Neural cell (in vitro differentiated cells): ENCODE measurements around the gene TPP1. TPM values are rescaled to one million over a fixed set of nuclear protein-coding genes. Genes with fewer than 3 reads are reported as not detected.
A peak's percentile ranks its signal among the peaks of the same experiment; 100 is the strongest.

Source experiments
- H2AFZ ChIP-seq: fragments of 200-600, 300-800 bp; sonication (generic), shearing (Covaris generic); 2 replicates; pipeline ENCODE4 v1.6.0; 2014; ENCODE audit warnings: low read depth, mild to moderate bottlenecking, antibody characterized with exemption, low read length, moderate library complexity
- H3F3A ChIP-seq: fragments of 200-600 bp; shearing (Covaris generic); 2 replicates; pipeline ENCODE4 v1.6.1; 2016; ENCODE audit warnings: mild to moderate bottlenecking, moderate library complexity, mixed read lengths, antibody characterized with exemption, low read length; ENCODE audit not compliant: insufficient read depth, poor library complexity, severe bottlenecking
- H3K27ac ChIP-seq: fragments of 200-600, 300-800 bp; sonication (generic), shearing (Covaris generic); 2 replicates; pipeline ENCODE4 v1.5.1; 2014; ENCODE audit warnings: mild to moderate bottlenecking, low read length, moderate library complexity
- H3K27me3 ChIP-seq: fragments of 300-800, 200-600 bp; sonication (generic), shearing (Covaris generic); 2 replicates; pipeline ENCODE4 v1.6.0; 2014; ENCODE audit warnings: mild to moderate bottlenecking, low read depth, low read length, moderate library complexity; ENCODE audit not compliant: insufficient read depth
- H3K36me3 ChIP-seq: fragments of 300-800, 200-600 bp; sonication (generic), shearing (Covaris generic); 2 replicates; pipeline ENCODE4 v1.5.1; 2014; ENCODE audit warnings: mild to moderate bottlenecking, antibody characterized with exemption, low read length, moderate library complexity; ENCODE audit not compliant: insufficient read depth
- H3K4me2 ChIP-seq: fragments of 300-800, 200-600 bp; sonication (generic), shearing (Covaris generic); 2 replicates; pipeline ENCODE4 v1.6.0; 2014; ENCODE audit warnings: mild to moderate bottlenecking, low read length
- H3K4me3 ChIP-seq: fragments of 300-800, 200-600 bp; sonication (generic), shearing (Covaris generic); 2 replicates; pipeline ENCODE4 v1.5.1; 2014; ENCODE audit warnings: mild to moderate bottlenecking, low read length, moderate library complexity
- H3K79me2 ChIP-seq: fragments of 200-600 bp; shearing (Covaris generic); replicated peaks from 2 replicates; pipeline ENCODE4 v1.6.0; 2014; ENCODE audit warnings: mild to moderate bottlenecking, low read length, moderate library complexity; ENCODE audit not compliant: insufficient read depth
- H3K9ac ChIP-seq: fragments of 300-800, 200-600 bp; sonication (generic), shearing (Covaris generic); 2 replicates; pipeline ENCODE4 v1.6.1; 2016; ENCODE audit warnings: mild to moderate bottlenecking, low read length, mixed read lengths
- H3K9me2 ChIP-seq: fragments of 200-600 bp; shearing (Covaris generic); 2 replicates; pipeline ENCODE4 v1.6.1; 2016; ENCODE audit warnings: mild to moderate bottlenecking, low read length, mixed read lengths; ENCODE audit not compliant: insufficient read depth
- H3K9me3 ChIP-seq: fragments of 200-600, 300-800 bp; sonication (generic), shearing (Covaris generic); 2 replicates; pipeline ENCODE4 v1.6.1; 2016; ENCODE audit warnings: mild to moderate bottlenecking, mixed run types, low read length, moderate library complexity, mixed read lengths
- H4K20me1 ChIP-seq: fragments of 200-600 bp; shearing (Covaris generic); 2 replicates; pipeline ENCODE4 v1.6.1; 2016; ENCODE audit warnings: mild to moderate bottlenecking, mixed run types; ENCODE audit not compliant: insufficient read depth
- CTCF ChIP-seq: fragments of 450-650 bp; IDR thresholded peaks from 2 replicates; pipeline ENCODE4 v1.5.1; 2014; ENCODE audit warnings: antibody characterized with exemption, mild to moderate bottlenecking, moderate library complexity; ENCODE audit not compliant: poor library complexity, severe bottlenecking
- EP300 ChIP-seq: fragments of 450-650 bp; conservative IDR thresholded peaks from 2 replicates; pipeline ENCODE4 v1.6.1; 2014; ENCODE audit warnings: antibody characterized with exemption, mild to moderate bottlenecking, moderate library complexity; ENCODE audit not compliant: poor library complexity, severe bottlenecking
- EZH2 ChIP-seq: fragments of 200-600, 300-800 bp; shearing (Covaris generic), sonication (generic); IDR thresholded peaks from 2 replicates; pipeline ENCODE4 v1.6.1; 2014; ENCODE audit warnings: antibody characterized with exemption, low read length, borderline replicate concordance, mild to moderate bottlenecking; ENCODE audit not compliant: insufficient read depth, poor library complexity, severe bottlenecking
- MXI1 ChIP-seq: fragments of 450-650 bp; conservative IDR thresholded peaks from 2 replicates; pipeline ENCODE4 v1.6.1; 2014; ENCODE audit warnings: antibody characterized with exemption, mild to moderate bottlenecking; ENCODE audit not compliant: poor library complexity, severe bottlenecking
- POLR2AphosphoS5 ChIP-seq: IDR thresholded peaks from 2 replicates; pipeline ENCODE4 v1.6.1; 2012
- RAD21 ChIP-seq: fragments of 450-650 bp; conservative IDR thresholded peaks from 2 replicates; pipeline ENCODE4 v1.6.1; 2014; ENCODE audit warnings: antibody characterized with exemption, mild to moderate bottlenecking, moderate library complexity
- REST ChIP-seq: IDR thresholded peaks from 2 replicates; pipeline ENCODE4 v1.6.1; 2012; ENCODE audit warnings: borderline replicate concordance
- SMC3 ChIP-seq: fragments of 450-650 bp; conservative IDR thresholded peaks from 2 replicates; pipeline ENCODE4 v1.6.1; 2014; ENCODE audit warnings: antibody characterized with exemption, mild to moderate bottlenecking, moderate library complexity; ENCODE audit not compliant: poor library complexity
- TAF1 ChIP-seq: IDR thresholded peaks from 2 replicates; pipeline ENCODE4 v1.6.1; 2012; ENCODE audit warnings: low read depth
- polyA plus RNA-seq: library from polyadenylated mRNA; depleted of rRNA; stranded (reverse); fragments of >200 nt; gene quantifications from 2 replicates; pipeline ENCODE4 v1.2.3, GENCODE V29; 2014

The TPP1 gene
- polyA plus RNA-seq, 1 donor from 2014 or later: 3.8 TPM

GRCh38 chr11:6655020-6655789 lies 36.0 kb upstream of the TPP1 start:
- H3K79me2 ChIP-seq: peaks cover 61% of the 10 kb centered on the region
- peak overlapping the region; percentile 97 for H3K9ac ChIP-seq
- H2AFZ ChIP-seq: no peak overlapping the region
- peaks cover 2% of the 10 kb centered on the region for H4K20me1 ChIP-seq
- H3K27me3 ChIP-seq: no peaks in the 10 kb centered on the region
- H3K27ac ChIP-seq: peak overlapping the region; percentile 93
- H3K9me3 ChIP-seq: no peaks in the 10 kb centered on the region
- H3F3A ChIP-seq: no peaks in the 10 kb centered on the region
- H3K9me2 ChIP-seq: no peaks in the 10 kb centered on the region
- peak overlapping the region; percentile 43 for H3K4me2 ChIP-seq
- TF ChIP-seq POLR2AphosphoS5: peak; percentile 92
- peak; percentile 87 for TF ChIP-seq TAF1
- TF ChIP-seq EP300: peak; percentile 47
- TF ChIP-seq RAD21: no peak
- no peak for TF ChIP-seq EZH2
- TF ChIP-seq REST: peak; percentile 77
- peak; percentile 30 for TF ChIP-seq SMC3
- TF ChIP-seq MXI1: peak; percentile 72
- no peak for TF ChIP-seq CTCF
- H3K4me3 ChIP-seq: peak overlapping the region; percentile 84
- no peaks in the 10 kb centered on the region for H3K36me3 ChIP-seq

GRCh38 chr11:6654281-6655019 lies 35.2 kb upstream of the TPP1 start:
- H3K36me3 ChIP-seq: no peaks in the 10 kb centered on the region
- H3K27ac ChIP-seq: peak overlapping the region; percentile 93
- H3K4me3 ChIP-seq: peak overlapping the region; percentile 84
- H3K9ac ChIP-seq: peak overlapping the region; percentile 97
- H3K9me3 ChIP-seq: no peaks in the 10 kb centered on the region
- TF ChIP-seq EZH2: no peak
- no peak for TF ChIP-seq MXI1
- no peak for TF ChIP-seq RAD21
- TF ChIP-seq TAF1: no peak
- TF ChIP-seq POLR2AphosphoS5: no peak
- TF ChIP-seq SMC3: no peak
- TF ChIP-seq REST: no peak
- TF ChIP-seq EP300: no peak
- no peak for TF ChIP-seq CTCF
- peaks cover 69% of the 10 kb centered on the region for H3K79me2 ChIP-seq
- H4K20me1 ChIP-seq: peaks cover 8% of the 10 kb centered on the region
- no peaks in the 10 kb centered on the region for H3K9me2 ChIP-seq
- H2AFZ ChIP-seq: no peak overlapping the region
- no peaks in the 10 kb centered on the region for H3F3A ChIP-seq
- H3K4me2 ChIP-seq: peak overlapping the region; percentile 43
- H3K27me3 ChIP-seq: no peaks in the 10 kb centered on the region
